Panc1 (cell line): ENCODE measurements around the gene UNC93B1.
"Not testable (repeated sequence)": the region's sequence is repeated elsewhere in the genome, so short reads cannot be mapped to it uniquely, and the experiment has no call there.

Experiments
- CTCF ChIP-seq: fragments of 450-650 bp; IDR thresholded peaks from 2 replicates; pipeline ENCODE4 v1.5.1; 2017; ENCODE audit warnings: mild to moderate bottlenecking
- POLR2AphosphoS5 ChIP-seq: IDR thresholded peaks from 2 replicates; pipeline ENCODE4 v1.6.1; 2012; ENCODE audit warnings: mild to moderate bottlenecking, low read depth, low read length, moderate library complexity
- REST ChIP-seq, 2 experiments: IDR thresholded peaks; 2 replicates each; pipeline ENCODE4 v1.6.1; 2011 to 2012; ENCODE audit warnings: low read depth in 2 of 2, control low read depth in 1 of 2, low read length in 1 of 2, mild to moderate bottlenecking in 1 of 2, moderate library complexity in 1 of 2; ENCODE audit not compliant: insufficient read depth in 1 of 2

- TF ChIP-seq CTCF; POLR2AphosphoS5; REST (IDR thresholded peaks at IDR 0.05; ENCODE audit: insufficient read depth in 1 of 2, low read depth in 2 of 2, low read length in 1 of 2): not testable (repeated sequence)
These were observed 53.2 kb downstream of the UNC93B1 start for GRCh38 chr11:67950705-67951104.
